ENCODE data around the gene APBB3.
A peak's percentile ranks its signal among the peaks of the same experiment; 100 is the strongest.
"Not testable (repeated sequence)": the region's sequence is repeated elsewhere in the genome, so short reads cannot be mapped to it uniquely, and the experiment has no call there.

Gene APBB3

GRCh38 chr5:140591747-140592372, 27.5 kb upstream of the APBB3 start:
- Mint-ChIP-seq H3K4me3 (no peak overlapping the region), H3K4me1 (no peaks in the 10 kb centered on the region), H3K36me3 (no peaks in the 10 kb centered on the region), H3K27me3 (peaks cover 17% of the 10 kb centered on the region), H3K27ac (no peak overlapping the region), H3K9me3 (no peaks in the 10 kb centered on the region)
- peak; percentile 40 for ATAC-seq

GRCh38 chr5:140590861-140591260, 26.5 kb upstream of the APBB3 start:
- no peak overlapping the region for H3K27ac Mint-ChIP-seq

GRCh38 chr5:140588311-140589070, 24.1 kb upstream of the APBB3 start:
- no peak overlapping the region for H3K4me3 Mint-ChIP-seq
- no peaks in the 10 kb centered on the region for H3K27me3 Mint-ChIP-seq
- peaks cover under 1% of the 10 kb centered on the region for H3K9me3 Mint-ChIP-seq
- no peak for ATAC-seq
- no peaks in the 10 kb centered on the region for H3K4me1 Mint-ChIP-seq
- no peaks in the 10 kb centered on the region for H3K36me3 Mint-ChIP-seq
- H3K27ac Mint-ChIP-seq, result no peak overlapping the region

More at GRCh38 chr5:140590861-140591260, 26.5 kb upstream of the APBB3 start:
- peaks cover 16% of the 10 kb centered on the region for H3K27me3 Mint-ChIP-seq
- H3K9me3 Mint-ChIP-seq, result no peaks in the 10 kb centered on the region
- H3K36me3 Mint-ChIP-seq, result no peaks in the 10 kb centered on the region
- no peak for ATAC-seq
- no peak overlapping the region for H3K4me3 Mint-ChIP-seq
- no peaks in the 10 kb centered on the region for H3K4me1 Mint-ChIP-seq

- Mint-ChIP-seq H3K4me3 (no peak overlapping the region), H3K9me3 (peaks cover 6% of the 10 kb centered on the region), H3K4me1 (no peaks in the 10 kb centered on the region), H3K27me3 (no peaks in the 10 kb centered on the region), H3K36me3 (no peaks in the 10 kb centered on the region), H3K27ac (no peak overlapping the region)
- no peak for ATAC-seq
Measured at GRCh38 chr5:140587495-140587894, 23.1 kb upstream of the APBB3 start.

GRCh38 chr5:140579188-140579747, 14.9 kb upstream of the APBB3 start:
- H3K27me3 Mint-ChIP-seq, H3K9me3 Mint-ChIP-seq, H3K4me1 Mint-ChIP-seq, ATAC-seq, H3K36me3 Mint-ChIP-seq, H3K4me3 Mint-ChIP-seq, H3K27ac Mint-ChIP-seq: not testable (repeated sequence)

- no peaks in the 10 kb centered on the region for H3K27me3 Mint-ChIP-seq
- H3K4me3 Mint-ChIP-seq, result no peak overlapping the region
- no peak overlapping the region for H3K27ac Mint-ChIP-seq
- no peaks in the 10 kb centered on the region for H3K36me3 Mint-ChIP-seq
- H3K9me3 Mint-ChIP-seq, result no peaks in the 10 kb centered on the region
- H3K4me1 Mint-ChIP-seq, result no peaks in the 10 kb centered on the region
- no peak for ATAC-seq
Measured at GRCh38 chr5:140576776-140577201, 12.4 kb upstream of the APBB3 start.

GRCh38 chr5:140575309-140575708, 10.9 kb upstream of the APBB3 start:
- Mint-ChIP-seq H3K9me3 (no peaks in the 10 kb centered on the region), H3K36me3 (peaks cover 11% of the 10 kb centered on the region), H3K27me3 (no peaks in the 10 kb centered on the region), H3K4me3 (no peak overlapping the region), H3K27ac (no peak overlapping the region), H3K4me1 (peaks cover 2% of the 10 kb centered on the region)
- no peak for ATAC-seq

- H3K4me3 Mint-ChIP-seq, result no peak overlapping the region
- H3K9me3 Mint-ChIP-seq, result no peaks in the 10 kb centered on the region
- no peak for ATAC-seq
- no peaks in the 10 kb centered on the region for H3K27me3 Mint-ChIP-seq
- no peak overlapping the region for H3K27ac Mint-ChIP-seq
- peaks cover 15% of the 10 kb centered on the region for H3K36me3 Mint-ChIP-seq
- peaks cover 9% of the 10 kb centered on the region for H3K4me1 Mint-ChIP-seq
Measured at GRCh38 chr5:140574165-140574564, 9.8 kb upstream of the APBB3 start.

GRCh38 chr5:140573683-140574082, 9.3 kb upstream of the APBB3 start:
- Mint-ChIP-seq H3K27me3 (no peaks in the 10 kb centered on the region), H3K4me1 (peaks cover 14% of the 10 kb centered on the region), H3K9me3 (no peaks in the 10 kb centered on the region), H3K4me3 (no peak overlapping the region), H3K27ac (no peak overlapping the region), H3K36me3 (peaks cover 18% of the 10 kb centered on the region)
- no peak for ATAC-seq

- H3K36me3 Mint-ChIP-seq, result peaks cover 41% of the 10 kb centered on the region
- peak overlapping the region; percentile 70 for H3K27ac Mint-ChIP-seq
- no peaks in the 10 kb centered on the region for H3K27me3 Mint-ChIP-seq
- H3K9me3 Mint-ChIP-seq, result no peaks in the 10 kb centered on the region
- H3K4me1 Mint-ChIP-seq, result peaks cover 38% of the 10 kb centered on the region
- H3K4me3 Mint-ChIP-seq, result no peak overlapping the region
- no peak for ATAC-seq
Measured at GRCh38 chr5:140571105-140571504, 6.7 kb upstream of the APBB3 start.

GRCh38 chr5:140570488-140570887, 6.1 kb upstream of the APBB3 start:
- H3K27ac Mint-ChIP-seq, result peak overlapping the region; percentile 70
- no peaks in the 10 kb centered on the region for H3K27me3 Mint-ChIP-seq
- ATAC-seq, result no peak
- no peaks in the 10 kb centered on the region for H3K9me3 Mint-ChIP-seq
- H3K4me1 Mint-ChIP-seq, result peaks cover 45% of the 10 kb centered on the region
- H3K36me3 Mint-ChIP-seq, result peaks cover 46% of the 10 kb centered on the region
- H3K4me3 Mint-ChIP-seq, result no peak overlapping the region

- Mint-ChIP-seq H3K9me3 (no peaks in the 10 kb centered on the region), H3K27me3 (no peaks in the 10 kb centered on the region), H3K27ac (peak overlapping the region; percentile 70), H3K4me3 (no peak overlapping the region), H3K36me3 (peaks cover 46% of the 10 kb centered on the region), H3K4me1 (peaks cover 49% of the 10 kb centered on the region)
- no peak for ATAC-seq
Measured at GRCh38 chr5:140570058-140570457, 5.7 kb upstream of the APBB3 start.

GRCh38 chr5:140569197-140569596, 4.8 kb upstream of the APBB3 start:
- peaks cover 46% of the 10 kb centered on the region for H3K36me3 Mint-ChIP-seq
- H3K27ac Mint-ChIP-seq, result peak overlapping the region; percentile 84
- H3K4me1 Mint-ChIP-seq, result peaks cover 52% of the 10 kb centered on the region
- H3K27me3 Mint-ChIP-seq, result no peaks in the 10 kb centered on the region
- no peaks in the 10 kb centered on the region for H3K9me3 Mint-ChIP-seq
- no peak overlapping the region for H3K4me3 Mint-ChIP-seq
- no peak for ATAC-seq

GRCh38 chr5:140568443-140569063, 4.2 kb upstream of the APBB3 start:
- Mint-ChIP-seq H3K36me3 (peaks cover 46% of the 10 kb centered on the region), H3K4me3 (no peak overlapping the region), H3K4me1 (peaks cover 52% of the 10 kb centered on the region), H3K27ac (peak overlapping the region; percentile 84), H3K27me3 (no peaks in the 10 kb centered on the region), H3K9me3 (no peaks in the 10 kb centered on the region)
- ATAC-seq, result no peak

- Mint-ChIP-seq H3K9me3 (no peaks in the 10 kb centered on the region), H3K27ac (peak overlapping the region; percentile 84), H3K4me3 (no peak overlapping the region), H3K4me1 (peaks cover 52% of the 10 kb centered on the region), H3K27me3 (no peaks in the 10 kb centered on the region), H3K36me3 (peaks cover 46% of the 10 kb centered on the region)
- ATAC-seq, result no peak
Measured at GRCh38 chr5:140567871-140568270, 3.5 kb upstream of the APBB3 start.
